Fibroblast of mammary gland (primary cell): ENCODE results near the gene PAFAH1B2.

ENCODE experiments used
- DNase-seq: peaks from one replicate; pipeline ENCODE4 v3.0.0-alpha.2; 2010; ENCODE audit warnings: low read depth
- H3K4me3 ChIP-seq: 2 replicates; pipeline ENCODE4 v1.5.1; 2011; ENCODE audit warnings: low read depth, mild to moderate bottlenecking, low read length, moderate library complexity; ENCODE audit not compliant: control insufficient read depth
- TF ChIP-seq, protein P1 (sequence below): conservative IDR thresholded peaks from 2 replicates; pipeline ENCODE4 v1.5.1; 2011; ENCODE audit warnings: low read depth, low read length, inconsistent platforms; ENCODE audit not compliant: control insufficient read depth, insufficient read depth

The PAFAH1B2 gene

DNA sequence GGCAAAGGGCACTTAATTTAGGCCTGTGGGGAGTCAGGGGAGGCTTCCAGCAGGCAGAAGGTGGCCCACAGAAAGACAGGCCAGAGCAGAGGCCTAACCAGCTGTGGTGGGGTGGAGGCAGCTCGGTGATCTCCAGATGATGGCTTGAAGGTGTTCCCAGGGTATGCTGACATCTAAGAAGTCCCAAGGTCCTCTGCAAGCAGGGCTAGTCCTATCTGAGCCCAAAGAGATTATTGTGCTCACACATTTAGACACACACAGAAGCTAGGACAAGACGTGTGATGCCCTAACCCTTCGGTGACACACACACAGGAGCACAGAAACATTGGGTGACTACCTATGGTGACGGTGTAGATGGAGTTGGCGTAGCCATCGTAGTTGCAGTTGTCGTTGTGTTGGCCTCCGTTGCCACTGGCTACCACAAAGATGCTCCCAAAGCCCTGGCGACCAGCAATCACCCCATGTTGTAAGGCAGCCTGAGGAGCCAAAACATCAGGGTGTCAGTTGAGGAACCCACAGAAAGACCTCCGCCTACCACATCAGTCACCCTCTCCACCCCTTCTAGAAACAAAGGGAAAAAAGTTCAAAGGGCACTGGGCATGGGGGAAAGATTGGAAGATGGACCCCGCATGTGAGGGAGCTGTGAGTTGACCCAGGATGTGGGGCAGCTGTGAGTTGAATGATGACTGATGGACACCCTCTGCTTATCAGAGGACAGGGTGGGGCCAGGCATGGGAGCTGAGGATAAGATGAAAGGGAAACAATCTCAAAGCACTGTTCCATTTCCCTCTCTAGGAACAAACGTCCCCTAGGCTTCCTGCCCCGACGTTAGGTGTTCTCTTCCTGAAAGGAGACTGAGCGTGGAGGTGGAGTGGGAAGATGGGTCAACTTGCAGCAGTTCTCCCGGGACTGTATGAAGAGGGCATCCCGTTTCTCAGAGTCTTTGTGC is 79.9 kb downstream of the PAFAH1B2 start:
- TF ChIP-seq, protein P1, sequence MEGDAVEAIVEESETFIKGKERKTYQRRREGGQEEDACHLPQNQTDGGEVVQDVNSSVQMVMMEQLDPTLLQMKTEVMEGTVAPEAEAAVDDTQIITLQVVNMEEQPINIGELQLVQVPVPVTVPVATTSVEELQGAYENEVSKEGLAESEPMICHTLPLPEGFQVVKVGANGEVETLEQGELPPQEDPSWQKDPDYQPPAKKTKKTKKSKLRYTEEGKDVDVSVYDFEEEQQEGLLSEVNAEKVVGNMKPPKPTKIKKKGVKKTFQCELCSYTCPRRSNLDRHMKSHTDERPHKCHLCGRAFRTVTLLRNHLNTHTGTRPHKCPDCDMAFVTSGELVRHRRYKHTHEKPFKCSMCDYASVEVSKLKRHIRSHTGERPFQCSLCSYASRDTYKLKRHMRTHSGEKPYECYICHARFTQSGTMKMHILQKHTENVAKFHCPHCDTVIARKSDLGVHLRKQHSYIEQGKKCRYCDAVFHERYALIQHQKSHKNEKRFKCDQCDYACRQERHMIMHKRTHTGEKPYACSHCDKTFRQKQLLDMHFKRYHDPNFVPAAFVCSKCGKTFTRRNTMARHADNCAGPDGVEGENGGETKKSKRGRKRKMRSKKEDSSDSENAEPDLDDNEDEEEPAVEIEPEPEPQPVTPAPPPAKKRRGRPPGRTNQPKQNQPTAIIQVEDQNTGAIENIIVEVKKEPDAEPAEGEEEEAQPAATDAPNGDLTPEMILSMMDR: no peak
- no peak for DNase-seq
- H3K4me3 ChIP-seq: no peak overlapping the region

- TF ChIP-seq, protein P1: no peak
- H3K4me3 ChIP-seq: no peak overlapping the region
- DNase-seq: no peak
These were observed 81.6 kb downstream of the PAFAH1B2 start for GRCh38 chr11:117225553-117226170.
